ENCODE results near the gene DMPK.
"Not testable (repeated sequence)": the region's sequence is repeated elsewhere in the genome, so short reads cannot be mapped to it uniquely, and the experiment has no call there.

DMPK gene

DNA sequence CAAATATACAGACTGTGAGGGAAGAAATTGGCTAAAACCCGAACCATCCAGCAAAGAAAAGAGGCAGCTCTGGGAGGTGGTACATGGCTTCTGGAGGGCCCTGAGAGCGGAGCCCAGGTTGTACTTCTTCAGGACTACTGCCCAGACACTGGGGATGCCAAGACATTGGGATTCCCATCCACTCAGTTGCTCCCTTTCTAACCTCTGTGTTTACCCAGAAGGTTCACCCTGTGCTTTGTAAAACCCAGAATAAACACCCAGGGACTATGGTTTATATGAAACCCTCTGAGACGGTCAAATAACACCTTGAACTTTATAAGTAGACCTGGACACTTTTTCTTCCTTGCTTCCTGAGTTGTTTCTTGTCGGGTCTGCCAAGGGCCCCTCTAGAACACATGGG is 39.3 kb downstream of the DMPK start:
- DNase-seq (ENCODE audit: low read depth): no peak

- no peak for DNase-seq (ENCODE audit: low read depth)
Measured at GRCh38 chr19:45739498-45740439, 42.5 kb downstream of the DMPK start.

- DNase-seq (ENCODE audit: low read depth): no peak
Measured at GRCh38 chr19:45733160-45733810, 49.0 kb downstream of the DMPK start, which contains the start of gene MEIOSIN. MEIOSIN (plus strand) TSS chr19:45733439; CDS start chr19:45735377, 1,938 bp downstream.

- DNase-seq (ENCODE audit: low read depth): peak; percentile 93
Measured at GRCh38 chr19:45730368-45731288, 51.7 kb downstream of the DMPK start, which contains the start of gene FBXO46. FBXO46 (minus strand) TSS chr19:45730896; CDS start chr19:45713495, 17,401 bp downstream.

GRCh38 chr19:45729800-45730290 is 52.4 kb downstream of the DMPK start:
- DNase-seq (ENCODE audit: low read depth): no peak

DNA sequence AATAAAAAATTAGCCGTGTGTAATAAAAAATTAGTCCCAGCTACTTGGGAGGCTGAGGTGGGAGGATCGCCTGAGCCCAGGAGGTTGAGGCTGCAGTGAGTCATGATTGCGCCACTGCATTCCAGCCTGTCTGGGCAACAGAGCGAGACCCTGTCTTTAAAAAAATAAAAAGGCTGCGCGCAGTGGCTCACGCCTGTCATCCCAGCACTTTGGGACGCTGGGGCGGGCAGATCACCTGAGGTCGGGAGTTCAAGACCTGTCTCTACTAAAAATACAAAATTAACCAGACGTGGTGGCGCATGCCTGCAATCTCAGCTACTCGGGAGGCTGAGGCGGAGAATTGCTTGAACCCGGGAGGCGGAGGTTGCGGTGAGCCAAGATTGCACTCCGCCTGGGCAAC is 53.6 kb downstream of the DMPK start:
- not testable (repeated sequence) for DNase-seq (ENCODE audit: low read depth)

GRCh38 chr19:45720065-45720464 is 62.2 kb downstream of the DMPK start:
- DNase-seq (ENCODE audit: low read depth): not testable (repeated sequence)

Measured in non-pigmented ciliary epithelial cell (primary cell).